Natural killer cell (primary cell): Measurements from ENCODE around the gene SELENOF. TPM values are rescaled to one million over a fixed set of nuclear protein-coding genes. Genes with fewer than 3 reads are reported as not detected.
"Not testable (repeated sequence)": the region's sequence is repeated elsewhere in the genome, so short reads cannot be mapped to it uniquely, and the experiment has no call there.

ENCODE experiments used
- ATAC-seq, 3 donors: fragments of 150-1000 bp in 2 of 3; fragments of 200-7000 bp in 1 of 3; cut with Tn5 transposase; 1 replicate in 1 of 3; 2 replicates in 2 of 3; pipeline ENCODE4 v1.10.0; 2021; ENCODE audit warnings: mild to moderate bottlenecking in 2 of 3, moderate library complexity in 2 of 3
- DNase-seq, 2 donors: peaks; one replicate each; pipeline versions ENCODE4 v3.0.0 to v3.0.0-alpha.2; 2013 to 2021; ENCODE audit warnings: mixed read lengths in 1 of 2
- H3K27ac ChIP-seq: one replicate; pipeline ENCODE4 v1.5.1; 2013; ENCODE audit warnings: mild to moderate bottlenecking, low read length
- H3K27me3 ChIP-seq: one replicate; pipeline ENCODE4 v1.6.1; 2013; ENCODE audit warnings: low read length; ENCODE audit not compliant: control insufficient read depth, insufficient read depth
- H3K36me3 ChIP-seq: one replicate; pipeline ENCODE4 v1.6.1; 2013; ENCODE audit warnings: low read length; ENCODE audit not compliant: control insufficient read depth, insufficient read depth
- H3K4me1 ChIP-seq: one replicate; pipeline ENCODE4 v1.6.1; 2013; ENCODE audit warnings: low read length; ENCODE audit not compliant: control insufficient read depth, insufficient read depth
- H3K4me3 ChIP-seq: one replicate; pipeline ENCODE4 v1.5.1; 2013; ENCODE audit warnings: low read length
- H3K9me3 ChIP-seq: one replicate; pipeline ENCODE4 v1.6.1; 2013; ENCODE audit warnings: low read length; ENCODE audit not compliant: control insufficient read depth, insufficient read depth
- H3K27ac Mint-ChIP-seq, 2 donors: one replicate each; pipeline ENCODE4 v1.8.0; 2022; ENCODE audit warnings: mild to moderate bottlenecking in 2 of 2, mixed read lengths in 2 of 2, moderate library complexity in 1 of 2
- H3K27me3 Mint-ChIP-seq, 2 donors: one replicate each; pipeline ENCODE4 v1.8.0; 2022; ENCODE audit warnings: low read depth in 2 of 2, mixed read lengths in 2 of 2
- H3K36me3 Mint-ChIP-seq: one replicate; pipeline ENCODE4 v1.8.0; 2022; ENCODE audit warnings: mixed read lengths
- H3K4me1 Mint-ChIP-seq, 2 donors: one replicate each; pipeline ENCODE4 v1.8.0; 2022; ENCODE audit warnings: mixed read lengths in 2 of 2
- H3K4me3 Mint-ChIP-seq: one replicate; pipeline ENCODE4 v1.8.0; 2022; ENCODE audit warnings: mild to moderate bottlenecking, moderate library complexity, mixed read lengths
- H3K9me3 Mint-ChIP-seq, 2 donors: one replicate each; pipeline ENCODE4 v1.8.0; 2022; ENCODE audit warnings: mixed read lengths in 2 of 2
- CTCF ChIP-seq: fragments of 200-600 bp; IDR thresholded peaks from one replicate; pipeline ENCODE4 v1.8.0; 2022; ENCODE audit warnings: antibody characterized with exemption
- WGBS: methylation state at CpG from one replicate; pipeline ENCODE4 v1.1.7; 2013; ENCODE audit warnings: missing lambda C conversion rate; ENCODE audit not compliant: insufficient coverage; 5-methylcytosine and 5-hydroxymethylcytosine counted together
- intact Hi-C: fragments of 100-400 bp; cut with micrococcal nuclease; formaldehyde crosslinking; loops from one replicate; pipeline ENCODE4 v1.14.2; 2022
- total RNA-seq, 4 donors: library from RNA; stranded (reverse); fragments of 120-200 nt in 1 of 4; gene quantifications; one replicate each; pipeline versions ENCODE4 v1.2.3 to v1.2.4, GENCODE V29; 2013 to 2022

The SELENOF gene
- total RNA-seq, 3 donors from 2014 or later (not counting 1 experiment from before 2014, with no cell fraction given) = 124 to 163 (median 137) TPM

- H3K36me3 Mint-ChIP-seq = no peaks in the 10 kb centered on the region
- 100% methylated on average over 1 of the region's 2 CpGs for WGBS
- peaks cover 0 to 5% of the 10 kb centered on the region in 2 donors for H3K4me1 Mint-ChIP-seq
- Histone ChIP-seq H3K9me3 (no peaks in the 10 kb centered on the region), H3K36me3 (no peaks in the 10 kb centered on the region), H3K27ac (no peak overlapping the region), H3K27me3 (no peaks in the 10 kb centered on the region), H3K4me1 (no peaks in the 10 kb centered on the region), H3K4me3 (no peak overlapping the region)
- no peak overlapping the region for H3K4me3 Mint-ChIP-seq
- peaks cover 11 to 15% of the 10 kb centered on the region in 2 donors for H3K27me3 Mint-ChIP-seq
- ATAC-seq (no peak), DNase-seq (no peak)
- intact Hi-C loops = no loop called here
- TF ChIP-seq CTCF = no peak
- H3K9me3 Mint-ChIP-seq = no peaks in the 10 kb centered on the region
- H3K27ac Mint-ChIP-seq = no peak overlapping the region
Measured at GRCh38 chr1:86823386-86823785, 90.5 kb downstream of the SELENOF start.

DNA sequence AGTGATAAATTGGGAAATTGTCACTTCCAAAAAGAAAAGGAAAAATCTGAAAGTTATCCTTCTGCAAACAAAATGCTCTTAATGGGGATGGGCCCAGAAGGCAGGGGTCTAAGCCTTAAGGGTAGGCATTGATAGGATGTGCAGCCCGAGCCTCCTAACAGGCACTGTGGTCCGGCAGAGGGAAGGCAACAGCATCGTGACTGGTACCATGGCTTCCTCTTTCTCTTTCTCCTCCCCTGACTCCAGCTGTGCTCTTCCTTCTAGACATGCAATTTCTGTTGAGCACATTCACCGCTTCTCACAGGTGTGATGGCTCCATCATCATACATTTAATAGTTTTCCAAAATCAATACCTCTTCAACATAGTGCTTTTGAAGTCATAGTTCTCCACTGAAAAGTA lies 91.5 kb downstream of the SELENOF start:
- no peak for ATAC-seq
- TF ChIP-seq CTCF = no peak
- intact Hi-C loops = no loop called here
- Mint-ChIP-seq H3K4me1 (peaks cover 0 to 5% of the 10 kb centered on the region in 2 donors), H3K36me3 (no peaks in the 10 kb centered on the region), H3K9me3 (no peaks in the 10 kb centered on the region), H3K4me3 (no peak overlapping the region), H3K27me3 (peaks cover 11 to 15% of the 10 kb centered on the region in 2 donors), H3K27ac (no peak overlapping the region)
- no peaks in the 10 kb centered on the region for H3K36me3 ChIP-seq
- H3K27ac ChIP-seq = no peak overlapping the region
- 17% methylated on average over 4 of the region's 4 CpGs for WGBS
- no peak for DNase-seq
- no peaks in the 10 kb centered on the region for H3K9me3 ChIP-seq
- H3K27me3 ChIP-seq = no peaks in the 10 kb centered on the region
- no peaks in the 10 kb centered on the region for H3K4me1 ChIP-seq
- H3K4me3 ChIP-seq = no peak overlapping the region

DNA sequence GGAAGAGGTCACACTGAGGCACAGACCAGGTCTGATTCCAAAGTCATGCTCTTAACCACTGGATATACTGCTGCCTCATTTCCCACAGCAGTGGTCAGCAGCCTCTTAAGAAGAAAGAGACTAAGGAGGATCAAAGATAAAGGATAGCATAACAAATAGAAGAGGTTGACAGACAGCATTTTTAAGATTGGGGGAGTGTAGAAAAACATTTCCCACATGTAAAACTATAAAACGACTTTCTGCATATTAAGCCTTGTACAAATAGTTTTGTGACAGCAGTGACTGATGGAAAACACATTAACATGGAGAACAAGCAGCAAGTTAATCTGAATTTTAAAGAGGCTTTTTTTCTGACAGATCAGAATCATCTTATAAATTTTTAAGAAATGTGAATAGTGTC lies 92.0 kb downstream of the SELENOF start:
- no peak for TF ChIP-seq CTCF
- Mint-ChIP-seq H3K4me3 (no peak overlapping the region), H3K27ac (no peak overlapping the region), H3K36me3 (no peaks in the 10 kb centered on the region), H3K4me1 (peaks cover 0 to 5% of the 10 kb centered on the region in 2 donors), H3K9me3 (no peaks in the 10 kb centered on the region), H3K27me3 (peaks cover 11 to 15% of the 10 kb centered on the region in 2 donors)
- H3K4me3 ChIP-seq = no peak overlapping the region
- H3K4me1 ChIP-seq = no peaks in the 10 kb centered on the region
- no peaks in the 10 kb centered on the region for H3K27me3 ChIP-seq
- no CpG with 5 or more reads among the region's 1 CpG for WGBS
- DNase-seq = no peak
- no peak for ATAC-seq
- no peak overlapping the region for H3K27ac ChIP-seq
- intact Hi-C loops = no loop called here
- no peaks in the 10 kb centered on the region for H3K36me3 ChIP-seq
- H3K9me3 ChIP-seq = no peaks in the 10 kb centered on the region

GRCh38 chr1:86819970-86820369 lies 94.0 kb downstream of the SELENOF start:
- H3K27ac Mint-ChIP-seq, DNase-seq, H3K27me3 ChIP-seq, H3K4me3 ChIP-seq, H3K36me3 ChIP-seq, H3K4me3 Mint-ChIP-seq, H3K36me3 Mint-ChIP-seq, H3K4me1 Mint-ChIP-seq, H3K9me3 Mint-ChIP-seq, H3K4me1 ChIP-seq, intact Hi-C loops, H3K9me3 ChIP-seq, ATAC-seq, H3K27ac ChIP-seq: not testable (repeated sequence)
- 96% methylated on average over 2 of the region's 5 CpGs for WGBS
- peaks cover 11 to 13% of the 10 kb centered on the region in 2 donors for H3K27me3 Mint-ChIP-seq

DNA sequence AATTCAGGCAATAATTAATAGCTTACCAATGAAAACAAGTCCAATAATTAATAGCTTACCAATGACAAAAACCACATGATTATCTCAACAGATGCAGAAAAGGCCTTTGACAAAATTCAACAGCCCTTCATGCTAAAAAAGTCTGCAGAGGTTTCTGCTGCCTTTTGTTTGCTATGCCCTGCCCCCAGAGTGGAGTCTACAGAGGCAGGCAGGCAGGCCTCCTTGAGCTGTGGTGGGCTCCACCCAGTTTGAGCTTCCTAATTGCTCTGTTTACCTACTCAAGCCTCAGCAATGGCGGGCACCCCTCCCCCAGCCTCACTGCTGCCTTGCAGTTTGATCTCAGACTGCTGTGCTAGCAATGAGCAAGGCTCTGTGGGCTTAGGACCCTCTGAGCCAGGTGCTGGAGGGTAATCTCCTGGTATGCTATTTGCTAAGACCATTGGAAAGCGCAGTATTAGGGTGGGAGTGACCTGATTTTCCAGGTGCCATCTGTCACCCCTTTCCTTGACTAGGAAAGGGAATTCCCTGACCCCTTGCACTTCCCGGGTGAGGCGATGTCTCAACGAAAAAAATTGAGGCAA lies 96.6 kb downstream of the SELENOF start:
- 99% methylated on average over 4 of the region's 5 CpGs for WGBS

DNA sequence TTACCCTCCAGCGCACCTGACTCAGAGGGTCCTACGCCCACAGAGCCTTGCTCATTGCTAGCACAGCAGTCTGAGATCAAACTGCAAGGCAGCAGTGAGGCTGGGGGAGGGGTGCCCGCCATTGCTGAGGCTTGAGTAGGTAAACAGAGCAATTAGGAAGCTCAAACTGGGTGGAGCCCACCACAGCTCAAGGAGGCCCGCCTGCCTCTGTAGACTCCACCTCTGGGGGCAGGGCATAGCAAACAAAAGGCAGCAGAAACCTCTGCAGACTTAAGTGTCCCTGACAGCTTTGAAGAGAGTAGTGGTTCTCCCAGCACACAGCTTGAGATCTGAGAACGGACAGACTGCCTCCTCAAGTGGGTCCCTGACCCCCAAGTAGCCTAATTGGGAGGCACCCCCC lies 99.8 kb downstream of the SELENOF start:
- ATAC-seq, H3K9me3 ChIP-seq, H3K4me3 ChIP-seq, H3K36me3 ChIP-seq, H3K27me3 Mint-ChIP-seq, H3K4me3 Mint-ChIP-seq, H3K27me3 ChIP-seq, H3K9me3 Mint-ChIP-seq, H3K4me1 Mint-ChIP-seq, H3K36me3 Mint-ChIP-seq, H3K4me1 ChIP-seq, DNase-seq, intact Hi-C loops, H3K27ac ChIP-seq, H3K27ac Mint-ChIP-seq: not testable (repeated sequence)
- 86% methylated on average over 4 of the region's 5 CpGs for WGBS

More for the DNA sequence above, 96.6 kb downstream of the SELENOF start:
- H3K4me3 ChIP-seq, ATAC-seq, intact Hi-C loops, H3K4me1 ChIP-seq, DNase-seq, H3K4me1 Mint-ChIP-seq, H3K9me3 Mint-ChIP-seq, H3K36me3 Mint-ChIP-seq, H3K27ac ChIP-seq, H3K27me3 Mint-ChIP-seq, H3K27ac Mint-ChIP-seq, H3K4me3 Mint-ChIP-seq, H3K36me3 ChIP-seq, H3K27me3 ChIP-seq, H3K9me3 ChIP-seq: not testable (repeated sequence)
